UCSD-AML1 (cell line): ENCODE results near the gene PPM1L.

Experiments used
- DNase-seq: peaks from one replicate; lab custom pipeline; 2025; ENCODE audit not compliant: unreplicated experiment; lab: John Stamatoyannopoulos, UW

Gene PPM1L

GRCh38 chr3:161073181-161073580 lies 317.1 kb downstream of the PPM1L start:
- DNase-seq, result no peak

- no peak for DNase-seq
Observed at GRCh38 chr3:161081633-161082032, 325.6 kb downstream of the PPM1L start.

GRCh38 chr3:161082063-161082462 lies 326.0 kb downstream of the PPM1L start:
- no peak for DNase-seq

- DNase-seq, result no peak
Observed at GRCh38 chr3:161083131-161083530, 327.1 kb downstream of the PPM1L start.

GRCh38 chr3:161084277-161084676 lies 328.2 kb downstream of the PPM1L start:
- no peak for DNase-seq

- no peak for DNase-seq
Observed at GRCh38 chr3:161093895-161094294, 337.9 kb downstream of the PPM1L start.

- no peak for DNase-seq
Observed at GRCh38 chr3:161096771-161097367, 340.8 kb downstream of the PPM1L start.

GRCh38 chr3:161100994-161101393 lies 345.0 kb downstream of the PPM1L start:
- no peak for DNase-seq

GRCh38 chr3:161101609-161102008 lies 345.6 kb downstream of the PPM1L start:
- no peak for DNase-seq

GRCh38 chr3:161103776-161104385 lies 347.9 kb downstream of the PPM1L start:
- DNase-seq, result no peak

- no peak for DNase-seq
Observed at GRCh38 chr3:161104561-161105551, 348.8 kb downstream of the PPM1L start, which contains the start of gene B3GALNT1. Gene B3GALNT1, minus strand, starts transcription at chr3:161105349. Its CDS starts 18,595 bp downstream, at chr3:161086754.

- no peak for DNase-seq
Observed at GRCh38 chr3:161107311-161107710, 351.3 kb downstream of the PPM1L start.

GRCh38 chr3:161108840-161109239 lies 352.8 kb downstream of the PPM1L start:
- DNase-seq, result no peak

GRCh38 chr3:161117646-161118045 lies 361.6 kb downstream of the PPM1L start:
- DNase-seq, result no peak

- DNase-seq, result no peak
Observed at GRCh38 chr3:161126495-161126894, 370.5 kb downstream of the PPM1L start.
